GM19463 (cell line): Measurements from ENCODE around the gene SRCAP.

Experiments used
- ATAC-seq: cut with Tn5 transposase; IDR thresholded peaks from one replicate; pipeline ENCODE4 v1.9.1; 2021; ENCODE audit warnings: mild to moderate bottlenecking, moderate library complexity; ENCODE audit not compliant: unreplicated experiment

The SRCAP gene

DNA sequence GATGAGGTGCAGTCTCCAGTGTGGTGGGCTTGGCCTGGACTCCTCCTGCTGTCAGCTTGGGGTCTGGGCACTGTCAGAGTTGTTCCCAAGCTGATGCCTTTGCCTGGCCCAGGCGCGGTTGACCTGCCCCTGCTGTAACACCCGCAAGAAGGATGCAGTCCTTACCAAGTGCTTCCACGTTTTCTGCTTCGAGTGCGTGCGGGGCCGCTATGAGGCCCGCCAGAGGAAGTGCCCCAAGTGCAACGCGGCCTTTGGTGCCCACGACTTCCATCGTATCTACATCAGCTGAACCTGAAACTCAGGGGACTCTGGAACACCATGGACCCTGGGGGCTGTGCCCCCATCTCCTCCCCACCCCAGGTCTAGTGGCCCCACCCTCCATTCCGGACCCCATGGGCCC lies 74.9 kb downstream of the SRCAP start:
- no peak for ATAC-seq

GRCh38 chr16:30774367-30775130 lies 75.6 kb downstream of the SRCAP start:
- ATAC-seq: no peak

DNA sequence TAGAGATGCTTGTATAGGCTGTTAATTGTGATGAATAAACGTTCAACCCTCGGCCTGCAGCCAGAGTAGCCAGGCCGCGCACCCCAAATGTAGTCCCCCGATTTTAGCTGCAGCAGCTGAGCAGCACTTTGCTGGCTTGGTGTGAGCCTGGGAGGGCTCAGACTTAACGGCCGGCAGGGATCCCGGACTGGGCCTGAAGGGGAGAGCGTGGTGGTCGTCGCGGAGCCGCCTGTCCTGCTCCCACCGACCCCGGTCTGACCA lies 76.1 kb downstream of the SRCAP start:
- no peak for ATAC-seq

- peak; percentile 72 for ATAC-seq
Observed at GRCh38 chr16:30775392-30776188, 76.6 kb downstream of the SRCAP start.

GRCh38 chr16:30777591-30778297 lies 78.8 kb downstream of the SRCAP start:
- no peak for ATAC-seq

DNA sequence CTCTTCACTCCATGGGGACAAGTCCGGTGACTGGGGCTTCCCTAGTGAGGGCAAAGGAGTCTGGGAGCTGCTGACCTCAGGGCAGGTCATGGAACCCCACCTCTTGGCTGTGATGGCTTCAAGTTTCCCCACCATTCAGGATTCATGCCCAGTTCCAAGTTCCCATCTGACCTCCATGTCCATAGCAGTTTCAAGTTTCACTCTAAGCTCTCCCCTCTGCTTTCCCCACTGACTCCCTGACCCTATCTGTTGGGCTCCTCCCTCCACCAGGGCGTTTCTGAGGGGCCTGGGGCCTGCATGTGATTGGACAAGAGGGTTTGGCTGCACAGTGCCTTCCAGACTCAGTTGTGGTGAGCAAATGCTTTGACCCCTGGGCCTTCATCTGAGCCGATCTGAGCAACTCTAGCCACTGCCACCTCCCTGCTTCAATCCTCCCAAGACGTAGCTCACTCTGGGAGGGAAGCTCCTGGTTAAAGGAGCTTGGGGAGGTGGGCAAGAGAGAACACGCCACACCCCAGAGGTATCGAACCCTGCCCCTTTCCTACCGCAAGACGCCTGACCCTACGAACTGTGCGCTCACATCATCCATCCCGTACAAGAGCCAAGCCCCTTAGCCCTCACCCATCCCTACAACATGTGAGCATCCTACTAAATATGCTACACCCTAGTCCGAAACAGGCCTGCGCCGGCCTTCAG lies 79.7 kb downstream of the SRCAP start:
- no peak for ATAC-seq

DNA sequence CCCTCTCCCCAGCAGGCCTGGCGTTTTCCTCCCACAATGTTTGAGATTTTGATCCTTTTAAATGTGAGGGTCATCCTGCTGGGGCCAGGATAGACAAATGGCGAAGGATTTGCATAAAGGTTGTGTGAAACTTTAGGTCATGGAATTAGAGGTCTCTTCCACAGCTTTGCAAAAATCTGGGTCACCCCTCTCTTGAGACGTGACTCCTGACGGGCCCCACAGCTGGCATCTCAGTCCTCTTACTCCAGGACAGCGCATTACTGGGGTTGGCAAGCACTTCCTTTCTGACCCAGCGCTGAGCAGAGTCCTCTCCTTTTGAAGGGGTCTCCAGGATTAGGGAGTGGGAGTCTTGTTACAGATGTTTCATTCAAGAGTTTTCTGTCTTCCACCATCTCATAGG lies 80.6 kb downstream of the SRCAP start:
- ATAC-seq: no peak

DNA sequence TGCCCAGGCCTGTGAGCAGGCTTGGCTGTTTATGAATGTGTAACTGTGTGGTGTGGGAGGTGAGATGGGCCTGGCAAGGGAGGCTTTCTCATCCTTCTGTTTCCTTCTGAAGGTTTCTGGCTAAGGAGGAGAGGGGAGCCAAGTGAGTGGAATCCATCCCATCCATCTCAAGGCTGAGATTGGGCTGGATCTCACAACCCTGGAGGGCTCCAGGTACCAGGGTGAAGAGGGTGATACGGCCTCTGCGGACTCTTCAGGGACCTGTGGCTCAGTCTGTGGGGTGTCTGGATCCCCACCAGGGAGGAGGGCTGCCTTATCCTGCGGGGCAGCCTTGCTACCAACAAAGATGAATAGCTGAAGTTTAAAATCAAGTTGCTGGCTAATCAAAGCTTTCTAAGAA lies 81.0 kb downstream of the SRCAP start:
- ATAC-seq: no peak

DNA sequence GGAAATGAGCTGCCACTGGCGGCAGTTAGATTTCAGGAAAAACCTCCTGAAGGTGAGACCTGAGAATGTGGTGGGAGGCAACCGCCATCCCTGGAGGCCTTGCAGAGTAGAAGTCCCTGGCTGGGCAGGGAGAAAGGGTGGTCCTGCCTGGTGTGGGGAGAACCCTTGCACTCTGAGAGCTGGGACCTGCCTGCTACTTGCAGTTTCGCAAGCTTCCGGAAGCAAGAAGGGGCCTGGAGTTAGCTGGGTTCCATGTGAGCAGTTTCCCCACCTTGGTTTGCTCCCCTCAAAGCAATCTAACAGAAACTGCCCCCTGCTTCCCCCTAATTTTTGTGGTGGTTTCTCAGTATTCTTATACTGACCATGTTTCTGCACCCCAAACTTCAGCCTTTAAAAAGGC lies 81.6 kb downstream of the SRCAP start:
- ATAC-seq: no peak

DNA sequence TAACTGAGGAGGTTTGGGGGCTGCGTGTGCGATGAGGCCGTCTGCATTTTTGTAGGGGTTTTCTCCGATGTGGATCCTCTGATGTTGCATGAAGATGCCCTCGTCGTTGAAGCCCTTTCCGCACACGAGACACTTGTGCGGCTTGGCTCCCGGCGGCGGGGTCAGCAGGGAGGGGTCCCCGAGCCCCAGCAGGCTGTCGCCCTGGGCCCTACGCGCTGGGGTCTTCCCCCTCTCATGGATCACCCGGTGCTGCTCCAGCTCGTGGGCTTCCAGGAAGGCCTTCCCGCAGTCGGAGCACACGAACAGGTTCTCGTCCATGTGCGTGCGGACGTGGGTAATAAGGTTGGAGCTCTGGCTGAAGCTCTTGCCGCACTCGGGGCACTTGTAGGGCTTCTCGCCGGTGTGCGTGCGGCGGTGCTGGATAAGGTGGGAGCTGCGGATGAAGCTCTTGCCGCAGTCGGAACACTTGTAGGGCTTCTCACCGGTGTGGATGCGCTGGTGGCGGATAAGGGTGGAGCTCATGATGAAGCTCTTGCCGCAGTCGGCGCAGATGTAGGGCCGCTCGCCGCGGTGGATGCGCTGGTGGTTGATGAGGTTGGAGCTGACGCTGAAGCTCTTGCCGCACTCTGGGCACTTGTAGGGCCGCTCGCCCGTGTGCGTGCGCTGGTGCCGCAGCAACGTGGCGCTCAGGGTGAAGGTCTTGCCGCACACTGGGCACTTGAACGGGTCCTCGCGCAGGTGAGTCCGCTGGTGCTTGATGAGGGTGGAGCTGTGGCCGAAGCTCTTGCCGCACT lies 83.7 kb downstream of the SRCAP start:
- no peak for ATAC-seq

GRCh38 chr16:30783280-30784109 lies 84.5 kb downstream of the SRCAP start:
- no peak for ATAC-seq

DNA sequence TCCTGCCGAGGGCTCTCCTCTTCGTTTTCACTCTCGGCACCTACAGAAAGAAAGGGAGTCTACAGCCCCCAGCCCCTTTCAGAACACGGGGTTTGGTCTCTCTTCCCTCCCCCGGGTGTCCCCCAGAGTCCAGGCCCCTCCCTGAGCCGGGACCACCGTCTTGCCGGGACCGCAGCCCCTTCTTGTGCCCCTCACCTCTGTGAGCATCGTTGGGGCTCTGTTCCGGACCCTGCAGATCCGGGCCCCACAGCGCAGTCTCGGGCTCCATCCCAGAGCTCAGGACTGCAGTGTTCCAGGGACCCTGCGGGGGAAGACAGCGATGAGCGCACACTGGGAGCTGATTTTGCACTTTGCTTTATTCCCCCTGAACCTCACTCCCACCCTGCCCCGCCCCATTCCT lies 85.2 kb downstream of the SRCAP start:
- no peak for ATAC-seq

DNA sequence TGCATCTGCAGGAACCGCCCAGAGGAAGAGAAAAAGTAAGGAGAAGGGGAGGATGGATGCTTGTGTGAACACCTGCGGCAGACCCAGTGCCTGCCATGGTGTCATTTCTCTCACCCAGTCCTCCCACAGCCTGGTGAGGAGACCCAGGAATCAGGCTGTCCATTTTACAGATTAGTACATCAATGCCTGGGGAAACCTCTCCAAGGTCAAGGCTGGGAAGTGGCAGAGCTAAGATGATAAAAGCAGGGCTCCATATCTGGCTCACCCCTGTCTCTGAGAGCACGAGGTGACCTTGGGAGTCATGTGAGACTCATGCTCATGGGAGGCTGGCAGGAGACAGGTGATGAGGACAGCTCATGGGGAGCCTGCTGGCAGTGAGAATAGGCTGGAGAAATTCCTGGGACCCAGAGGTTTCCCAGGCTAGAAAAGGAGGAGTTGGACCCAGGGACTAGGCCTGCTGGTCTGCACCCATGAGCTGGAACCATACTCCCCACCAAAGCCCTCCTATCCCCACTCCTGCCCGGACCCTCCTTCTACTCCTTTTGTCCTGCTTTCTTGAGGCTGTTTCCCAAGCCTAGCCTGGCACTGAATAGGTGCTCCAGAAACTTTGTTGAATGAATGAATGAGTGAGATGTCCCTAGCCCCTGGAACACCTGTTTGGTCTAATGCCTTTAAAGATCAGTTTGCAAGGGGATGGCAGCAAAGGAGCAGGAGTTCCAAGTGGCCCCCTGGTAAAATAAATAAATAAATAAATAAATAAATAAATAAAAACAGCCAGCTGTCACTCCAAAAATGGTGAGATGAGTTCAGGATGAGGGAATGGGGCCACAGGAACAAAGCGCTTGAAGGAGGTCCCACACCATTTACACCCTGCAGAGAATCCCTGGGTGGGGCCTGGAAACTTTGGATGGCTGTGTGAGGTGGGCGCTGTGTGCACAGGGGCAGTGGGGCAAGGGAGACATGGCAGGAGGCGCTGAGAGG lies 86.4 kb downstream of the SRCAP start:
- no peak for ATAC-seq

- no peak for ATAC-seq
Observed at GRCh38 chr16:30786115-30786935, 87.4 kb downstream of the SRCAP start.

GRCh38 chr16:30786936-30787612 lies 88.1 kb downstream of the SRCAP start, which contains the start of gene ZNF629:
ZNF629 (minus strand) TSS chr16:30787205; CDS start chr16:30784482, 2,723 bp downstream.
- ATAC-seq: no peak

- no peak for ATAC-seq
Observed at GRCh38 chr16:30787613-30788378, 88.8 kb downstream of the SRCAP start.
